Epidermal melanocyte (primary cell): ENCODE data around the gene OR4S2.

ENCODE experiments used
- DNase-seq: peaks from one replicate; pipeline ENCODE4 v3.0.0; 2011; ENCODE audit warnings: low spot score; ENCODE audit not compliant: insufficient read length

The OR4S2 gene, protein sequence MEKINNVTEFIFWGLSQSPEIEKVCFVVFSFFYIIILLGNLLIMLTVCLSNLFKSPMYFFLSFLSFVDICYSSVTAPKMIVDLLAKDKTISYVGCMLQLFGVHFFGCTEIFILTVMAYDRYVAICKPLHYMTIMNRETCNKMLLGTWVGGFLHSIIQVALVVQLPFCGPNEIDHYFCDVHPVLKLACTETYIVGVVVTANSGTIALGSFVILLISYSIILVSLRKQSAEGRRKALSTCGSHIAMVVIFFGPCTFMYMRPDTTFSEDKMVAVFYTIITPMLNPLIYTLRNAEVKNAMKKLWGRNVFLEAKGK

DNA sequence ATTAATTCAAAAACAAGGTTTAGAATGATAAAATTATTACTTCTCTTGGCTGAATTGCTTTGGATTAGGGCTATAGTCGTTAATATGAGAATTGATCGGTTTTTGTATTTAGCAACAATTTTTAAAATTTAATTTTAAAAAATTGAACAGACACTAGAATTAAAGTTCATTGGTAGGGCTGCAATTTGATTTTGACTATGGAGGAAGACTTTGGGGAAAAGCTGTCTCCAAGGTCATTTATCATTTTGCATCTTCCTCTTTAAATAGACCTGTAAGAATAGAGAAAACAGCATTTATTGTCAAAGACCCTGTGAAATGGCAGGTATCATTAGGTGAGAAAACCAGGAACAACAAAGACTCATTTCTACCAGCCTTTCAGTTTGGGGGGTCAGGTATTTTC, at the start of gene OR4S2:
Gene OR4S2 (plus strand): TSS at position 301 of the 400 bp plus-strand sequence. CDS start 2,577 bp downstream, outside the sequence.
- DNase-seq = no peak

DNA sequence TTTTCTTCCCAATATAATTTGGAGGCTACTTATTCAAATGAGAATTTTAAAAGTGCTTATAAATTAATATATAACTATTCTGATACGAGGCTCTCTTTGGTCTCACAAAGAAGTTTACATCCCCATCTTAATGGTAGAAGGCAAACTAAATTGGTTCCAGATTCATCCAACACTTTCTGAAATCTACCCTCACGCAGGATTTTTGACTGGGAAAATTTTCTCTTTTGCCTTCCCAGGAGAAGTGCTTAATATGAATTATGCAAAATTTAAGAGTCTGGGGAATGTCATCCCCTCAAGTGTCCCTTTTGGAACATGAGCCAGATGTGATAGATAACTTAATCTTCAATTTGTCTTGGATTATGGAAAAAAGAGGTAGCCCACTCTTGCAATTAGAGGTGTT, 40.6 kb upstream of the OR4S2 start, which contains the start of gene OR4C11:
Gene OR4C11 (minus strand): TSS at position 101 of the 400 bp plus-strand sequence. CDS start 3,272 bp downstream, outside the sequence.
- DNase-seq = no peak

DNA sequence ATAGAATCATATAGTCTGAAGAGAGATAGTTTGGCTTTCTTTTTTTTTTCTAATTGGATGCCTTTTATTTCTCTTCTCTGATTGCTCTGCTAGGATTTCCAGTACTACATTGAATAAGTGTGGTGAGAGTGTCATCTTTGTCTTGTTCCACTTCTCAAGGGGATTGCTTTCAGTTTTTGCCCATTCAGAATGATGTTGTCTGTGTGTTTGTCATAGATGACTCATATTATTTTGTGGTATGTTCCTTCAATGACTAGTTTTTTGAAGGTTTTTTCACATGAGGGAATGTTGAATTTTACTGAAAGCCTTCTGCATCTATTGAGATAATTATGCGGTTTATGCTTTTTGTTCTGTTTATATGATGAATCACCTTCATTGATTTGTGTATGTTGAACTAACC, 23.6 kb upstream of the OR4S2 start:
- no peak for DNase-seq

DNA sequence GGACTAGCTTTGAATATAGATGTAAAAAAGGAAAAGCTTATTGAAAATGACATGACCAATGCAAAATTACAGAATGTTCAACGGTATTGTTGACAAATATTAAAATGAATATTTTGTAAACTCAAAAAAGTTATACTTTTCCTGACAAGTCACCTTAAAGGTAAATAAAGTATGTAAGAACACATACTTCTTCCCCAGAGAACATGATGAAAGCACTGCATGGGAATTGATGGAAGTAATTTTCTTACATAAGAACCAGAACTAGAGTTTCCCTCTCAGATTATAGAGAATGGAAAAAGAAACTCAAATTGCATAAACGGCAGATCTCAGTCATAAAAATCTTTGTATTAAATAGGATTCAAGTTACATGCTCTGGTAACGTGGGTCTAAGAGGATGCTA, 13.3 kb upstream of the OR4S2 start, which contains the start of gene OR4P4:
Gene OR4P4 (plus strand): TSS at position 301 of the 400 bp plus-strand sequence.
- no peak for DNase-seq

DNA sequence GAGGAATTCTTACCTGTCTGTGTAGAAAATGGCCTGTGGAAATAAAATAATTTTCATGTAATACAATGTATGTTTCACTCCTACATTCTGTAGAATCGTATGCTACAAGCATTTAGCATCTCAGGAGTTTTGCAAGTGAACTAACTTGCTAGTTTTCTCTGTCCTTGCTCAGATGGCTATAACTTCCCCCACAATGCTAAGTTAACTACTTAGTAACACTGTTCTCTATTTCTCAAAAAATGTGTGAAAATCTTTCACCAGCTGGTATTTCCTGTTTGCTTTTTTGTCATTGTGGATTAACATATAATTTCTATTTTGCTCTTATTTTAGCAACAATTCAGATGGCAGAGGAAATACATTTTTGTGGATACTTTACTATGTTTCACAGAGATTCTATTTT, 4.4 kb downstream of the OR4S2 start:
- no peak for DNase-seq

DNA sequence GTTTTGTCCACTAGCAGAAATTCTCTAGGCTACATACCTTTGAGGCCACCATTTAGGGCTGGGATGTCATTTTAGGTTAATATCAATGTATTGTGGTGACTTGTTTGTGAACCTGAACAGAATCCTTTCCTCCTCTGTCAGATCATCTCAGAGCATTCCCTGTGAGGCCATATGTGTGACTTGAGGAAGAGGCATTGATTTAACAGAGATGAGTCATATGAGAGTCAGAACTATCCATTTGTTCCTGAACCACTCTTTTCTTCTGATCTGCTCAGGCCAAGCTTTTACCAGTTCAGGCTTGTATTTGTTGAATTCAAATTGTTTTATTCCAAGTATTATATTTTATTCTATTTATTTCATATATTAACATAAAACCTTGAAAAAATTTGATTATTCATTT, 7.0 kb downstream of the OR4S2 start:
- DNase-seq = no peak

DNA sequence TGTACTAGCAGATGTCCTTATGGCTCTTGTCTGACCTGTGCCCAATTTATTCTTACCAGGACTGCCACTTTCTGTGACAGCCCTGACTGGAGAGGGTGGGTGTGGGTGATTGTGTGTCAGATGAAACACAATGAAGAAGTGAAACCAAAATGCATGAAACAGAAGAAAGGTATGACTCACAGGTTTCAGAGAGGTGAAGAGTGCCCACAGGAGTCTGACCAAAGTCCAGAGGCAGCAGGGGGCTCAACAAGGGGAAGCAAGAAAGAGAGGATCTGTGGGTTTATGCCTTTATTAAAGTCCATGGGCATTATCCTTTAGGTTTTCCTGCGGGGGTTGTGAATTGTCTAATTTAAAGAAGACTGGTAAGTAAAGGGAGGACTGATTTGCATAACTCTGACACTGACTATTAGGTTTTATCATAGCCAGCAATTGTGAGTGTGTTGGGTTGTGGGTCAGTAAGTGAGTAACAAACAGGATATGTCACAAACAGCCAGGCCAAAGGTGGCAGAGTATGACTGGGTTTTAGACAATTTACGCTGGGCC, 10.0 kb downstream of the OR4S2 start:
- no peak for DNase-seq

DNA sequence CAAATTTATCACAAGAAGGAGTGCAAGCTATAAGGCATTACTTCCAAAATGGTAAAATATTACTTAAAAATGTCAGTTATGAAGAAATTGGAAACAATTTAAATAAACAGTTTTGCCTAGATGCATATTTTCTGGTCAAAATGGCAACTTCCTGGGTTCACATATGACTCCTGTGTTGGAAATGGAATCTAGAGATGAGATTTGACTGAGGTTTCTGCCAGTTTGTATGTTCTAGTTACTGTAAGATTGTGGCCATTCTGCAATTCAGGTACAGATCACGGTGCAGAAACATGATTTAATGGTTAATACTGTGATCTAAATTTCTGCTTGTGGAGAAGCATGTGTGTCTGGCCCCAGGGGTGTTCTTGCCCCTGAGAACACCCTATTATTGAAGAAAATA, 10.5 kb downstream of the OR4S2 start:
- no peak for DNase-seq

DNA sequence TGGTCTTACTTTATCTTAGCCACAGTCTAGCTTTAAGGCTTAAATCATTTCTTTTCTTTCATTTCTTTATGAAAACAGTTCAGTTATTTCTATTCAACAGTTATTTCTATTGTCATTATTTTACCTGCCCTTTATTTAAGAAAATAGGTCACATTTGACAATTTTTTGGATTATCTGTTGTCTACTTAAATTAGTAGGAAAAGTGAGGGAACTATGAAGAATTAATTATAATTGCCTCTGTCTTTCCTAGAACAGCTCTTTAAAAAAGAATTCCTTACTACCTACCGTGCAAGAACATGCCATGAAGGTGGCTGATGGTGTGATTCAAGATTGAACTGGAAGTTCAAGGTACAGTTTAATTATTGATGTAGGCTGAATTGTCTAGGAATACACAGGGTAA, 13.8 kb downstream of the OR4S2 start, which contains the start of gene OR4C6:
Gene OR4C6 (plus strand): TSS at position 301 of the 400 bp plus-strand sequence. CDS start 2,966 bp downstream, outside the sequence.
- no peak for DNase-seq

DNA sequence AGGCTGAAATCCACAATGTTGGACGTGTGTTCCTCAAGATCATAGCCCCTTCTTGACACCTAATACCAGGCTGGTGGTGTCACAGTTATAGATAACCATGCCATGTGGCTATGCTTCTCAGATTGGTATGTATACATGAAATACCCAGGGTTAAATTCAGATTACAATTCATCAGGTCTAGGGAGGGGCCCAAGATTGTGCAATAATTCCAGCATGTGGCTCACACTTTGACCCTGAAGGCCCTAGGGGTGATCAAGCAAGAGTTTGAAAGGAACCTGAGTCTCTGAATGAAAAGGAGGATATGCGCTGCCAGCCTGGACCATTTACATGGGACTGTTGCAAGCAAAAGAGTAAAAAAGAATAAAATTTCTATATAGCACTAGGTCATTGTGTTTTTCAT, 21.2 kb downstream of the OR4S2 start:
- no peak for DNase-seq

DNA sequence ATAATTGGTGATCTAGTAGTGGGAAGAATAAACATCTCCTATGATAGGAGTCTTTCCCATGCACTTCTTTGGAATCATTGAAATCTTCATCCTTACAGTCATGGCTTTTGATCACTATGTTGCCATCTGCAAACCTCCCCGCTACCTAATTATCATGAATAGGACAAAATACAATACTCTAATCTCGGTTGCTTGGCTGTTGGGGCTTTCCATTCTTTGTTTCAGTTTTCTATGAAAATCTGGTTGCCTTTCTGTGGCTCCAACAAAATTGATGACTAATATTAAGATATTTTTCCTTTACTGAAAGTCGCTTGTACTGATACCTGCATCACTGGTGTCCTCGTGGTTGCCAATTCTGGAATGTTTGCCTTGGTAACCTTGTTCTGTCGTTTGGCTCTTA, 25.7 kb downstream of the OR4S2 start:
- DNase-seq = no peak

DNA sequence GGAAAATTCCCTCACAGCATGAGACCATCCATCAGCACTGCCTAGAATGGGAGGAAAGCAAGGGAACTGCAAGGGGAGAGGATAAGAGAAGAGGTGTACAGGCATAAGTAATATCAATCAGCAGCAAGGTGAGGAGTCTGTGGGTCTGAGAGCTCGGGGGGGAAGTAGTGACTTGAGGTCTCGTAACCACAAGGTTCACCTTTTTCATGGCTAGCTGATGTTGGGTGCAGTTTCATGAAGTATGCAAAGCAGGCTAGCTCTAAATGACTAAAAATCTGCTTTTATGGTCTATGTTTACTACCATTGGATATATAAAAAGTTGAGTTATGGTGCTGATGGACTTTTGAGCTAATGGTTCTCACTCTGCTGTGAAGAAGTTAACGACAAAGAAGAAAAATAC, 49.7 kb downstream of the OR4S2 start:
- DNase-seq = no peak

DNA sequence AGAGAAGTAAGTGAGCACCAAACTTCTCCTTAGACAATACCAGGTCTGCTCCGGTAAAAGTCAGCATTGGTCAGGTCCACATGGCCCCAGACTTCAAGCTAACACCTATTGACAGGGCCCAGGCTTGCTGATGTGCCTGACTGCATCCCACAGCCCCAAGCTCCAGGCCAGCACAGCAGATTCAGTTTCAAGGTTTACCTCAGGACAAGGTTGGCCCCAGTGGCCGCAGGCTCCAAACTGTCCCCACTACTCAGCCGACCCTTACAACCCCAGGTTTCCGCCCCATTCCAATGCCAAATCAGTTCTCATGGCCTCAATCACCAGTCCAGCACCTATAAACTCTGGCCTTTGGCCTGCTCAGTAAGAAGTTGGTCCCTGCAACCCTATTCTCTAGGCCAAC, 53.3 kb downstream of the OR4S2 start:
- no peak for DNase-seq
